SH-SY5Y (cell line): Measurements from ENCODE around the gene CHN1.

Source experiments
- GATA2 ChIP-seq: IDR thresholded peaks from 2 replicates; pipeline ENCODE4 v1.6.1; 2011; ENCODE audit warnings: mild to moderate bottlenecking, low read depth, low read length
- GATA3 ChIP-seq: IDR thresholded peaks from 2 replicates; pipeline ENCODE4 v1.6.1; 2011; ENCODE audit warnings: low read depth, mild to moderate bottlenecking, low read length, moderate library complexity

- TF ChIP-seq GATA2 (peak; percentile 60), GATA3 (no peak)
Measured at GRCh38 chr2:174846941-174847938, 157.9 kb downstream of the CHN1 start.
